NCI-H2107 (cell line): ENCODE measurements around the gene DTD1.

ENCODE experiments used
- DNase-seq: peaks from one replicate; lab custom pipeline; 2025; lab: John Stamatoyannopoulos, UW

The DTD1 gene

DNA sequence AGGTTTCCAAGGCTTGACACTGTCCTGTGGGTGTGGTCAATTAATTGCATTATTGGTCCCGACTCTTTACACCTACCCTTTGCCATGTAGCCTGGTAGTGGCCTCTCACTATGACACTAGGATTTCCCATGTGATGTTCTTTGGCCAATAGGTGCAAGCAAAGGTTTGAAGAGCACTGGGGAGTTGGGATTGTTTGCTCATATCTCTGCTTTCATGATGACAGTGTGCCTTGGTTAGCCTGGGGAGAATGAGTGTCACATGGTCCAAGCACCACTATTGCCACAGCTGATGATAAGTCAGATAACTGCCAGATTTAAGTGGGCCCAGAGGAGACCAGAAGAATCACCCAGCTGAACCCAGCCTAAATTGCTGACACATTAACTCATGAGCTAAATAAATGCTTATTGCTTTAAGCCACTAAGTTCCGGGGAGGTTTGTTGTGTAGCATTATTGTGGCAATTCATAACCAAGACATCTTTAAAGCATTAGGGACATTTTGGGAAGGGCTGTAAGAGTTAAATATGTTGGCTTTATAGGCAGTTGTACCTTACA is 208.5 kb downstream of the DTD1 start:
- DNase-seq: no peak

DNA sequence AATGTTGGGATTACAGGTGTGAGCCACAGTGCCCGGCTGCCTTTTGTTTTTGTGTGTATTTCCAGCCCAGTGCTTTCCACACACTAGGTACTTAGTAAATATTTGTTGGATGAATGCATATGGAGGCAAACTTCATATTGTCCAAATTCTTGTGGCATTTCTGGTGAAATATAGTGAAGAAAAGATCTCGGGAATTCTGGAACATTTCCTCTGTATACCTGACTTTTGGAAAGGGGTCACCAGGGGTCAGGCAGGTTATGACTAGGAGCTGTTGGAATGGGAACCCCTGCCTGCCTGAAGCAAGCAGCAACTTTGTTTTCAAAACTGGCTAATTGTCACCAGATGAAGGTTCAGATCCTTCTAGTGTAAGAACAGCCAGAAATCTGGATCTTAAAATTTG is 213.7 kb downstream of the DTD1 start:
- DNase-seq: no peak

DNA sequence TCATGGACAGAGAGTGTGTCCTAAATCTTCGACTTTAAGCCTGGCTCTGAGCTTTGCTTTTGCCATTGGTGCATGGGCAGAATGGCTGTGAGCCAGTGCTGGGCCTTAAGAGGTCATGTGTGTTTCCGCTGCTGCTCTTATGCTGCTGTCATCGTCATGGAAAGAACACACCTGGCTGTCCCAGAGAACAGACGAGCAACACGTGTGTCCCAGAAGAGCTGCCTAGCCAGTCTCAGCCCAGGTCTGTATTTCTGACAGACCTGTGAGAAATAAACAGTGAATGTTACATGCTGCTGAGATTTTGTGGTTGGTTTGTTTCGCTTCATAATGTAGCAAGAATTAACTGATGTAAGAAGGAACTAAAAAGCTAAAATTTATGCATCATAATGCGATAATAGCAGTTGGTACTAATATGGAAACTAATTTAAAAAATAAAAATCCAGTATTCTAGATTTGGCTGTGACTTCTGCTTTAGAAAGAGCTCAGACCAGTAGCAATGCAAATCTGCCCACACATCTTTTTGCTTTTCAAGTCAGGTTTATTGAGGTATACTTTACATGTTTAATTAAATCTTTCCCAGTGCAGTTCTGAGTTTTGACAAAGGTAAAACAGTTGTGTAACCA is 214.3 kb downstream of the DTD1 start:
- no peak for DNase-seq

DNA sequence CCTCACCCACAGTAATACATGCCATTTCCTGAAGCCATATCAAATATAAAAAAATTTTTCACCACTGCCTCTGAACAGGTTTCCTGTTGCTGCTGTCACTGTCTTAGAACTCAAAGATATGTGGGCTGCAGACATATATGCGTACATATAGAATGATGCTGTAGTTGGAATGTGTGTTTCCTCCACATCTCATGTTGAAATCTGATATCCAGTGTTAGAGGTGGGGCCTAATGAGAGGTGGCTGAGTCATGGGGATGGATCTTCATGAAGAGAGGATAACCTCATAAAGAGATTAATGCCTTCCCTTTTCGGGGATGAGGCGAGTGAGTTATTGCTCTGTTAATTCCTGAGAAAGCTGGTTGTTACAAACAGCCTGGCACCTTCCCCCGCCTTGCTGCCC is 218.0 kb downstream of the DTD1 start:
- no peak for DNase-seq

DNA sequence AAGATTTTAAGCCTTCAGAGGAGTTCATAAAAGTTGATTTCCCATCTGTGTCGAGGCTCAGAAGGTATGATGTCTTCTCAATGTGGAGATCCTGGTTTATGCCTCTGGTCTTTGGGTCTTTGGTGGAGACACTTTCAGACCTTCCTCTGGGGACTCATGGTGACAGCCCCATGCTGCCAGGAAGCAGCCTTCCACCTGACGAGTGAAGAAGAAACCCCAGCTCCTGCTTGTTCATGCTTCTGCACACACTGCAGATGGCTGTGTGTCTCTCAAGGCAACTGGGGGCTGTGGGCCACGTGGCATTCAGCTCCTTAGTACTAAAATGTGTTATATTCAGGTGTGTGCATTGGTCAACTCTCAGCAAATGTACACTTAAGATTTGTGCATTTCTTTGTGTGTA is 220.9 kb downstream of the DTD1 start:
- DNase-seq: no peak

DNA sequence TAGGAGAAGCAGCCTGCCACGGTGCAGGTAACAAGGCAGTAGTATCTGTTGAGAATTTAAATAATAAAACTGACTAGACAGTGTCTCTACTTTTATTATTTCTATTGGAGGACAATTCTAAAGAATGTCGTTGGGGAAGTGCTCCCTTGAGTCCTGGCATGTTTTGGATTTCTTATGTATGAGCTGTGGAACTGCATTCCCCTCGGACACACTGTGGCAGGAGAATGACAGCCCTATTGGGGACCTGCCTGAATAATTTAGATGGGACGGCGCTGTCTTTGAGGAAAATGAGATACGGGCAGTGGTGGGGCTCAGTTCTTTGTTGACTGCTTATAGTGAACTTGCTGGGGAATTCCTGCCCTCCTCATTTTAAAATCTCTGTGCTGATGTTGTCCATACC is 223.3 kb downstream of the DTD1 start:
- no peak for DNase-seq

DNA sequence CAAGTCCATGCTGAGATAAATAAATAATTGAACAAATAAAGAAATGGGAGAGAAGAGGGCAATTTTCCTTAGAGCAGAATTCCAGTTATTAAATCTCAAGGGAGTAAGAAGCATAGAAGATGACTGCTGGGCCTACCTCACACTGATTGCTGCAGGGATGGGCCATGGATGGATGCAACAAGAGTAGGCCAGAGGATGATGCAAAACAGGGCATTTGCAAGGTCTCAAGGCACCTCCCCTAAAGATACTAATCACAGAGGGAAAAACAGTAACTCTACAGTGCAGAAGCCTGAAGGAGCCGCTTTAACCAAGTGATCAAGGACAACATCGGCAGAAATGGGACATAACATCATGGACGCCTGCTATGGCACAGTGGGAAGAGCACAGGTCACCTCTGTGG is 224.1 kb downstream of the DTD1 start:
- DNase-seq: no peak

DNA sequence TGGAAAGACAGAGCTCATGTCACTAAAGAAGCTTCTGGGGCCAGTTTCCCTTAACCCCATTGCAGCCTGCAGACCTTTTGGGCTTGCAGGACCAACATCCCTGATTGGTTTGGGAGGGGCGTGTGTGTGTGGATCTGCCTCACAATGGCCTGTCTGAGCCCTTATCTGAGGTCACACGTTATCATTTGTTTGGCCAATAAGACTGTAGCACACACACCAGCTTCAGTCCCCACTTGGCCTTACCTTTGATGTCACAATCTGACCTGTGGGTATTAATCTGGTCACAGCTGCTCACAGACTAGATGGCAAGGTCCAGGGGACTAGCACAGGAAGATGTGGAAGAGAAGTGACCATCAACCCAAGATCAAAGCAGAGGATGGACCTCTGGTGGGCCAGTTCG is 225.6 kb downstream of the DTD1 start, which contains the start of gene SCP2D1:
Gene SCP2D1 (plus strand): TSS at position 301 of the 400 bp plus-strand sequence. CDS start 33 bp downstream, at position 334.
- DNase-seq: no peak

DNA sequence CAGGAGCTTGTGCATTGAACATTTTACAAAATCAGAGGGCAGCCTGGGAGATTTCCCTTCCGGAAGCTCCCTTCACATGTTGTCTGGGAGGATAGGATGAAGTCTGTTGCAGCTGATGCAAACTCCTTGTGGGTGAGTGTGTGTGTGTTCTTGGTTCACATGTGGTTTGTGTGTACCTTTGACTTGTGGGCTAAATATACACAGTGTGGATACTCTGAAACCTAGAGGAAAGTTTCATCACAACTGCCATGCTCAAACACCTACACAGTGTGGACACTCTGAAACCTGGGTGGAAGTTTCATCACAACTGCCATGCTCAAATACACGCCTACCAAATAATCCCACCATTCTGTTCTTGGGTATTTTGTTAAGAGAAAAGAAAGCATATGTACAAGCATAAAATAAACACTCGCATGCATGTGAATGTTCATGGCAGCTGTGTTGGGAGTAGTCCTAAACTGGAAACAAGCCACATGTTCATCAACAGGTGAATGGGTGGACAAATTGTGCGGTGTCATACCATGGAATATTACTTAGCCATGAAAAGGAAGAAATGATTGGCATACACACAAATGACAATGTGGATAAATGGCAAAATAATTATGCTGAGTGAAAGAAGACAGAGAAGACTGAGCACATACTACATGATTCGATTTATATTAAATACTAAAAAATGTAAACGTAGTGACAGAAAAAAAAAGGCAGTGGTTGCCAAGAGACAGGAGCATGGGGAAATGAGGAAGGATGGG is 227.5 kb downstream of the DTD1 start:
- DNase-seq: no peak
